Erythroblast (primary cell): ENCODE data around the gene BTG3.

Experiments used
- DNase-seq, 2 experiments: peaks; one replicate each; lab custom pipeline; 2025; lab: John Stamatoyannopoulos, UW
- GATA1 ChIP-seq: IDR thresholded peaks from 2 replicates; pipeline ENCODE4 v1.6.1; 2011; ENCODE audit warnings: low read depth, mild to moderate bottlenecking, control low read depth, low read length, moderate library complexity
- POLR2A ChIP-seq: IDR thresholded peaks from 2 replicates; pipeline ENCODE4 v1.6.1; 2011; ENCODE audit warnings: mild to moderate bottlenecking, low read length

BTG3 gene

DNA sequence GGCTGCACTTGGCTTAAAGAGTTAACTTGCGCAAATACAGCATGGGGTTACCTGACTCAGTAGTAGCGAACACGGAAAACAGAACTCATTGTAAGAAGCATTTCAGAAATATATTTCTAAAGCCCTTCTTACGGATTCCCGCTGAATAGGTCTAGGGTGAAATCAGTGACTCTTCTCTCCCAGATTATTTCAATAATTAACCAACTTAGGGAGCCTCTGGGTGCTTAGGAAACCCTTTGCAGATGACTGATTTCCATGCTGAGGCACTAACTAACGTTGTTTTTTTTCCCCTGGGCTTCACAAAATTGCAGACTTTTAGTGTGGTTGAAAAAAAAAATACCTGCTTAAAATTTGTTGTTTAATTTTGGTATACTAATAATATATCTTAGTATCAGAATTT, 40.3 kb downstream of the BTG3 start:
- no peak for TF ChIP-seq GATA1
- no peak for TF ChIP-seq POLR2A
- DNase-seq = no peak

GRCh38 chr21:17570786-17571185, 41.9 kb downstream of the BTG3 start:
- TF ChIP-seq POLR2A (no peak), GATA1 (no peak)
- DNase-seq = no peak

GRCh38 chr21:17560377-17561025, 52.2 kb downstream of the BTG3 start:
- peak; percentile 12 to 52 for DNase-seq
- no peak for TF ChIP-seq POLR2A
- no peak for TF ChIP-seq GATA1

GRCh38 chr21:17554679-17555465, 57.8 kb downstream of the BTG3 start:
- no peak for TF ChIP-seq POLR2A
- no peak for TF ChIP-seq GATA1
- peak; percentile 3 to 46 for DNase-seq

GRCh38 chr21:17554120-17554519, 58.6 kb downstream of the BTG3 start:
- TF ChIP-seq POLR2A (no peak), GATA1 (no peak)
- no peak for DNase-seq

GRCh38 chr21:17552410-17552809, 60.3 kb downstream of the BTG3 start:
- TF ChIP-seq POLR2A (no peak), GATA1 (no peak)
- DNase-seq = no peak

GRCh38 chr21:17550671-17551308, 61.9 kb downstream of the BTG3 start:
- TF ChIP-seq POLR2A (no peak), GATA1 (no peak)
- DNase-seq = no peak

- no peak for TF ChIP-seq GATA1
- TF ChIP-seq POLR2A = no peak
- no peak for DNase-seq
These were observed 64.4 kb downstream of the BTG3 start for GRCh38 chr21:17548262-17548661.

- DNase-seq = no peak
- no peak for TF ChIP-seq GATA1
- no peak for TF ChIP-seq POLR2A
These were observed 67.7 kb downstream of the BTG3 start for GRCh38 chr21:17545007-17545406.
